GM12878 (cell line): Measurements from ENCODE around the gene RTEL1. TPM values are rescaled to one million over a fixed set of nuclear protein-coding genes. Genes with fewer than 3 reads are reported as not detected.

Experiments
- ATAC-seq: fragments of 200-7000 bp; cut with Tn5 transposase; 3 replicates; pipeline ENCODE4 v1.9.1; 2020; ENCODE audit warnings: mild to moderate bottlenecking, moderate library complexity
- BruUV-seq: library from RNA; stranded (reverse); fragments of 400-500 nt; replicated peaks from 2 replicates; lab custom pipeline; 2021; lab: Mats Ljungman, UMichigan
- CTCF ChIA-PET: fragments of 300-600 bp; sonication (Branson Sonifier 250); formaldehyde crosslinking; extraction: SDS; loops from one replicate; lab custom pipeline; 2021; ENCODE audit warnings: inconsistent platforms; lab: Yijun Ruan, JAX
- POLR2A ChIA-PET: fragments of 350-600 bp; formaldehyde crosslinking; extraction: SDS; loops from one replicate; lab custom pipeline; 2021; ENCODE audit warnings: inconsistent platforms; lab: Charles Lee
- RAD21 ChIA-PET: fragments of 300-600 bp; sonication (Branson Sonifier 250); formaldehyde crosslinking; loops from one replicate; lab custom pipeline; 2023; ENCODE audit warnings: antibody characterized with exemption; ENCODE audit not compliant: unreplicated experiment; lab: Charles Lee
- SMC1A ChIA-PET: fragments of 300-600 bp; sonication (Branson Sonifier 250); formaldehyde crosslinking; loops from one replicate; lab custom pipeline; 2023; ENCODE audit not compliant: unreplicated experiment, uncharacterized antibody; lab: Charles Lee
- DNase-seq: peaks from one replicate; pipeline ENCODE4 v3.0.0-alpha.2; 2011; ENCODE audit warnings: low read depth, low spot score
- FAIRE-seq: peaks from 3 replicates; lab custom pipeline; 2011; peaks lifted over from hg19 to GRCh38; lab: Jason Lieb, UNC
- H2AFZ ChIP-seq: 2 replicates; pipeline ENCODE4 v1.6.0; 2011; ENCODE audit warnings: low read depth, low read length, control low read depth; ENCODE audit not compliant: control insufficient read depth
- H3K27ac ChIP-seq: 2 replicates; pipeline ENCODE4 v1.5.1; 2011; ENCODE audit warnings: control low read depth; ENCODE audit not compliant: control insufficient read depth, insufficient read depth
- H3K27me3 ChIP-seq, 2 experiments: replicated peaks in 1 of 2; 2 replicates each; pipeline versions ENCODE4 v1.6.0 to v1.6.1; 2011; ENCODE audit warnings: low read length in 1 of 2; ENCODE audit not compliant: control insufficient read depth in 2 of 2, insufficient read depth in 2 of 2
- H3K36me3 ChIP-seq, 2 experiments: 2 replicates each; pipeline ENCODE4 v1.5.1; 2011; ENCODE audit warnings: low read length in 1 of 2; ENCODE audit not compliant: control insufficient read depth in 2 of 2, insufficient read depth in 2 of 2
- H3K4me1 ChIP-seq: 2 replicates; pipeline ENCODE4 v1.6.1; 2011; ENCODE audit warnings: mild to moderate bottlenecking, low read length, moderate library complexity, mixed read lengths; ENCODE audit not compliant: control insufficient read depth, insufficient read depth
- H3K4me2 ChIP-seq: 2 replicates; pipeline ENCODE4 v1.6.0; 2011; ENCODE audit warnings: control low read depth; ENCODE audit not compliant: control insufficient read depth, insufficient read depth
- H3K4me3 ChIP-seq: fragments of 200-600 bp; sonication (generic); 2 replicates; pipeline ENCODE4 v1.5.1; 2016
- H3K79me2 ChIP-seq: 2 replicates; pipeline ENCODE4 v1.6.0; 2011; ENCODE audit warnings: low read length; ENCODE audit not compliant: control insufficient read depth, insufficient read depth
- H3K9ac ChIP-seq: 2 replicates; pipeline ENCODE4 v1.8.0; 2011; ENCODE audit warnings: low read length, control low read depth, mixed read lengths; ENCODE audit not compliant: control insufficient read depth, insufficient read depth
- H3K9me3 ChIP-seq: replicated peaks from 3 replicates; pipeline ENCODE4 v1.5.1; 2011; ENCODE audit warnings: mild to moderate bottlenecking, low read length; ENCODE audit not compliant: control insufficient read depth, insufficient read depth
- H4K20me1 ChIP-seq: 2 replicates; pipeline ENCODE4 v1.6.0; 2011; ENCODE audit not compliant: control insufficient read depth, insufficient read depth
- ASH2L ChIP-seq: fragments of 300-600, 200-600 bp; sonication (generic); IDR thresholded peaks from 2 replicates; pipeline ENCODE4 v1.6.1; 2017; ENCODE audit warnings: low read depth, mild to moderate bottlenecking, borderline replicate concordance
- ATF2 ChIP-seq: IDR thresholded peaks from 2 replicates; pipeline ENCODE4 v1.6.1; 2012; ENCODE audit warnings: low read length, inconsistent platforms
- HCFC1 ChIP-seq: fragments of 150-350 bp; IDR thresholded peaks from 2 replicates; pipeline ENCODE4 v1.6.1; 2014; ENCODE audit warnings: low read length
- IKZF2 ChIP-seq, 2 experiments: fragments of 450-650 bp; IDR thresholded peaks; 2 replicates each; pipeline ENCODE4 v1.6.1; 2017; ENCODE audit warnings: mild to moderate bottlenecking in 2 of 2, moderate library complexity in 2 of 2
- KAT2A ChIP-seq: conservative IDR thresholded peaks from 2 replicates; pipeline ENCODE4 v1.6.1; 2011; ENCODE audit warnings: low read depth, low read length; ENCODE audit not compliant: control insufficient read depth
- KDM1A ChIP-seq: fragments of 200-600 bp; sonication (generic); IDR thresholded peaks from 2 replicates; pipeline ENCODE4 v1.6.1; 2016; ENCODE audit warnings: borderline replicate concordance
- MTA3 ChIP-seq: IDR thresholded peaks from 2 replicates; pipeline ENCODE4 v1.6.1; 2012; ENCODE audit warnings: low read length, inconsistent platforms, borderline replicate concordance
- PBX3 ChIP-seq: IDR thresholded peaks from 2 replicates; pipeline ENCODE4 v1.6.1; 2011; ENCODE audit warnings: mild to moderate bottlenecking, low read depth, low read length, moderate library complexity; ENCODE audit not compliant: insufficient replicate concordance
- RELA ChIP-seq: fragments of 450-650 bp; IDR thresholded peaks from 2 replicates; pipeline ENCODE4 v1.8.0; 2014; ENCODE audit warnings: borderline replicate concordance; ENCODE audit not compliant: partially characterized antibody
- RELB ChIP-seq: fragments of 450-650 bp; IDR thresholded peaks from 2 replicates; pipeline ENCODE4 v1.6.1; 2017; ENCODE audit warnings: low read depth, mild to moderate bottlenecking, moderate library complexity
- SP1 ChIP-seq: IDR thresholded peaks from one replicate; pipeline ENCODE4 v1.6.1; 2011; ENCODE audit warnings: low read depth, low read length
- SREBF2 ChIP-seq: IDR thresholded peaks from 2 replicates; pipeline ENCODE4 v1.6.1; 2012; ENCODE audit warnings: mild to moderate bottlenecking, low read length
- ZZZ3 ChIP-seq: IDR thresholded peaks from 2 replicates; pipeline ENCODE4 v1.6.1; 2011; ENCODE audit warnings: low read depth; ENCODE audit not compliant: control insufficient read depth, insufficient read length
- WGBS: methylation state at CpG from one replicate; pipeline ENCODE4 v1.1.6; 2016; ENCODE audit warnings: low lambda C conversion rate; ENCODE audit not compliant: insufficient replicate concordance, insufficient coverage; ENCODE audit errors: missing lambda C conversion rate; 5-methylcytosine and 5-hydroxymethylcytosine counted together
- in situ Hi-C: fragments of 300-500 bp; cut with MboI; formaldehyde crosslinking; loops from 9 replicates; pipeline ENCODE4 v1.14.3; 2018; ENCODE audit warnings: mixed read lengths
- intact Hi-C: fragments of 100-400 bp; cut with micrococcal nuclease; formaldehyde crosslinking; loops from one replicate; pipeline ENCODE4 v1.14.2; 2022; ENCODE audit not compliant: unreplicated experiment
- polyA plus RNA-seq, 11 experiments: library from polyadenylated mRNA; depleted of rRNA in 4 of 11; unstranded in 6 of 11; stranded (reverse) in 5 of 11; fragments of >200 nt; fragmentation: Nextera tagmentation in 4 of 11; fragmentation: Illumina TruSeq in 1 of 11; extraction: Ambion mirVana in 4 of 11; extraction: Trizol in 1 of 11; gene quantifications; 1 replicate in 1 of 11; 2 replicates in 10 of 11; pipeline versions ENCODE4 v1.2.1 to v1.2.3, GENCODE V29; 2011 to 2016; ENCODE audit warnings: inconsistent platforms in 2 of 11, missing spikeins in 2 of 11, low read depth in 1 of 11
- total RNA-seq, 4 experiments: library from RNA; depleted of rRNA in 3 of 4; stranded (reverse); fragments of >200 nt in 3 of 4; fragmentation: Illumina TruSeq in 1 of 4; extraction: Trizol in 1 of 4; gene quantifications; 2 replicates each; pipeline versions ENCODE4 v1.2.1 to v1.2.3, GENCODE V29; 2013 to 2021

The RTEL1 gene
- total and polyA plus RNA-seq, 10 of the 15 experiments (the other 5 are each of a cell fraction or from before 2014, with no cell fraction given) = 0.40 to 37.2 (median 15.6) TPM; not detected in 1

- Histone ChIP-seq H4K20me1 (no peaks in the 10 kb centered on the region), H3K27me3 (no peaks in the 10 kb centered on the region), H3K36me3 (no peaks in the 10 kb centered on the region), H2AFZ (no peak overlapping the region), H3K9me3 (no peaks in the 10 kb centered on the region), H3K9ac (no peak overlapping the region), H3K4me3 (no peak overlapping the region), H3K4me2 (no peak overlapping the region), H3K79me2 (no peaks in the 10 kb centered on the region)
- no peak for FAIRE-seq
- RAD21 ChIA-PET = no interaction called here
- CTCF ChIA-PET = no interaction called here
- ATAC-seq = no peak
- 88% methylated on average over 28 of the region's 29 CpGs for WGBS
- intact Hi-C loops = no loop called here
- DNase-seq = no peak
- no peak for TF ChIP-seq ASH2L
- no peak for TF ChIP-seq MTA3
- no peak for TF ChIP-seq ATF2
- TF ChIP-seq RELB = no peak
- TF ChIP-seq SP1 = no peak
- no peak for TF ChIP-seq SREBF2
- no peak for TF ChIP-seq PBX3
- TF ChIP-seq RELA = no peak
- no peak for TF ChIP-seq HCFC1
- TF ChIP-seq ZZZ3 = no peak
- no peak for TF ChIP-seq IKZF2 (IDR thresholded peaks at IDR 0.05)
- no peak for TF ChIP-seq KAT2A
- no peak for TF ChIP-seq KDM1A
- TF ChIP-seq, all 136 proteins: peak for 0
- H3K27ac ChIP-seq = no peak overlapping the region
- SMC1A ChIA-PET = interaction anchor here (1.5 kb wide), 1 partner anchor 150 kb away, joined by 3 read pairs; no protein-coding TSS in a partner anchor
- no peaks in the 10 kb centered on the region for H3K4me1 ChIP-seq
- in situ Hi-C loops = no loop called here
- POLR2A ChIA-PET = no interaction called here
- no TSS peak for BruUV-seq
Observed at GRCh38 chr20:63687419-63688178, 29.5 kb downstream of the RTEL1 start.
